ENCODE results near the gene PXMP2. TPM values are rescaled to one million over a fixed set of nuclear protein-coding genes. Genes with fewer than 3 reads are reported as not detected.

The PXMP2 gene
- total RNA-seq, 1 donor from 2014 or later = 18.6 TPM

DNA sequence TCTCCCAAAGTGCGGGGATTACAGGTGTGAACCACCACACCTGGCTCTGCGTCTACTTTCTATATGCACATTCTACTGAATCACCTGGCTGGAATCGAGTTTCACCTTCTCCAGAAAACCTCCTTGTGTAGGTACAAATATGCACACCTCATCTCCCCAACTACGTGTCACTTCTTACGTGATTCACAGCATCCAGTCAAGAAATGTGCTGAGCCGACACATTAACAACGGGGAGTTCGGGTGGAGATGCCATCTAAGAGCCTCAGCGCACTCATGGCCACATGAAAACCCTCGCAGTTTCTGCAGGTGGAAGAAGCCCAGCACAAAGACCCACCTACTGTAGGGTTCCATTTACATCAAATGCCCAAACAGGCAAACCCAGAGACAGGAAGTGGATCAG is 39.5 kb upstream of the PXMP2 start:
- peaks cover 39% of the 10 kb centered on the region for H3K36me3 Mint-ChIP-seq (ENCODE audit: low read depth, unreplicated experiment)
- TF ChIP-seq, protein P1, sequence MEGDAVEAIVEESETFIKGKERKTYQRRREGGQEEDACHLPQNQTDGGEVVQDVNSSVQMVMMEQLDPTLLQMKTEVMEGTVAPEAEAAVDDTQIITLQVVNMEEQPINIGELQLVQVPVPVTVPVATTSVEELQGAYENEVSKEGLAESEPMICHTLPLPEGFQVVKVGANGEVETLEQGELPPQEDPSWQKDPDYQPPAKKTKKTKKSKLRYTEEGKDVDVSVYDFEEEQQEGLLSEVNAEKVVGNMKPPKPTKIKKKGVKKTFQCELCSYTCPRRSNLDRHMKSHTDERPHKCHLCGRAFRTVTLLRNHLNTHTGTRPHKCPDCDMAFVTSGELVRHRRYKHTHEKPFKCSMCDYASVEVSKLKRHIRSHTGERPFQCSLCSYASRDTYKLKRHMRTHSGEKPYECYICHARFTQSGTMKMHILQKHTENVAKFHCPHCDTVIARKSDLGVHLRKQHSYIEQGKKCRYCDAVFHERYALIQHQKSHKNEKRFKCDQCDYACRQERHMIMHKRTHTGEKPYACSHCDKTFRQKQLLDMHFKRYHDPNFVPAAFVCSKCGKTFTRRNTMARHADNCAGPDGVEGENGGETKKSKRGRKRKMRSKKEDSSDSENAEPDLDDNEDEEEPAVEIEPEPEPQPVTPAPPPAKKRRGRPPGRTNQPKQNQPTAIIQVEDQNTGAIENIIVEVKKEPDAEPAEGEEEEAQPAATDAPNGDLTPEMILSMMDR (IDR thresholded peaks at IDR 0.05; ENCODE audit: unreplicated experiment) = no peak
- H3K4me1 Mint-ChIP-seq (ENCODE audit: unreplicated experiment) = peaks cover 2% of the 10 kb centered on the region
- no peak overlapping the region for H3K4me3 Mint-ChIP-seq (ENCODE audit: unreplicated experiment)
- no peaks in the 10 kb centered on the region for H3K9me3 Mint-ChIP-seq (ENCODE audit: unreplicated experiment)
- no peak for DNase-seq (ENCODE audit: low spot score)
- H3K27me3 Mint-ChIP-seq (ENCODE audit: unreplicated experiment) = peaks cover 2% of the 10 kb centered on the region
- no peak overlapping the region for H3K27ac Mint-ChIP-seq (ENCODE audit: unreplicated experiment)

DNA sequence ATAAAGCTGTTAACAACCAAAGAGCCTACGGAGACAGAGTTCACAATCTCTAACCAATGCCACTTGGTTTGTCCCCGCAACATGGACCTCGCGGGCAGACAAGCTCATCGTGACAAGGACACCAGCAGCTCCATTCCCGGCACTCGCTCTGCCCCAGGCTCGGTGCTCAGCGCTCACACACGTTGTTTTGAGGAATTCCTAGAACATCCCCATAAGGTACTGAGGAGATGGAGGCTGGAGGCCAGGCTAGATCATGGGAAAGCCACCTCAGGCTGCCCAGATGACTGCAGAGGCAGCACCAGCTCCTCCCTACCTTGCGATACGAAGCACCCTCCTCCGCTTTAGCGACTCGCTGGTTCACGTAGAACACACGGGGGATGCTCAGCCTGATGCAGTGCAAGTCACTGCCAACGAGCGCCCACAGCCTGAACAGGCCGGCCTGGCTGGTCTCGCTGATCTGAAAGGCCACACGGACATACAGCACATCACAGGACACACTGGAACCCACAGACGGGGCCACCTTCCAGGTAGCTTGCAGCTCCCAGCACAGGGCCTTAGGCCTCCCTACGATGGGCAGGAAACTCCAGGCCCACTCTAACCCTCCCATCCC is 38.7 kb upstream of the PXMP2 start:
- Mint-ChIP-seq H3K27ac (ENCODE audit: unreplicated experiment) (no peak overlapping the region), H3K9me3 (ENCODE audit: unreplicated experiment) (no peaks in the 10 kb centered on the region), H3K4me1 (ENCODE audit: unreplicated experiment) (peaks cover 2% of the 10 kb centered on the region), H3K27me3 (ENCODE audit: unreplicated experiment) (peaks cover 2% of the 10 kb centered on the region), H3K36me3 (ENCODE audit: low read depth, unreplicated experiment) (peaks cover 36% of the 10 kb centered on the region), H3K4me3 (ENCODE audit: unreplicated experiment) (peak overlapping the region; percentile 37)
- DNase-seq (ENCODE audit: low spot score) = no peak
- TF ChIP-seq, protein P1 (IDR thresholded peaks at IDR 0.05; ENCODE audit: unreplicated experiment) = no peak

DNA sequence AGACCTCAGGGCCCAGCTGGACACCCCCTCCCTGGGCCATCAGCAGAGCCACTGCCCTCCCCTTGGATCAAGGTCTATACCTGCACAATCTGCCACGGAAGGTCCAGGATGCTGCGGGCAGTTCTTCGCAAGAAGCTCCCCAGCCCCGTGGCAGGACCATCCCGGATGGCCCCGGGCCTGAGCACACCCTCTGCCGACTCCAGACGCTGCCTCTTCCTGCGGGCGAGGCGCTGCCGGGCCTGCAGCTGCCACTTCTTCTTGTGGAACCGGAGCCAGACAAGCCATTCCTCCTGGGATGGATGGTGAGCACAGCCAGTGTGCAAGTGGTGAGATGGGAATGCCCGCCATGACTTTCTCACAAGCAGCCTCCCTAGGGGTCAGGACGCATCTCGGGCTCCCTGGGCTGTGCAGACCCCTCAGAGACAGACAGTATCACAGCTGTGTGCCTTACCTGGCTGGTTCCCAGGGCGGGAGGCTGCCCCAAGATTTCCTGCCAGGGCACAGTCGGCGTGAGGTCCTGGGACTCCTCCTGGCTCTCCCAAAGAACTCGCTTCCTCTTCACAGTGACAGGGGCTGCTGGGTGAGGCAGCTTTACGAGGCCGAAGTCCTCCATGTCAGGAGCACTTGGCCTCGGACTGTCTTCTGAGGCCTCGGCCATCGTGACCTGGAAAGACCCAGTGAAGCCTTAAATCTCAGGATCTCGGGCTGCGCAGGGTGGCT is 38.0 kb upstream of the PXMP2 start:
- Mint-ChIP-seq H3K4me3 (ENCODE audit: unreplicated experiment) (no peak overlapping the region), H3K9me3 (ENCODE audit: unreplicated experiment) (no peaks in the 10 kb centered on the region), H3K27ac (ENCODE audit: unreplicated experiment) (no peak overlapping the region), H3K27me3 (ENCODE audit: unreplicated experiment) (peaks cover 2% of the 10 kb centered on the region), H3K4me1 (ENCODE audit: unreplicated experiment) (peaks cover 2% of the 10 kb centered on the region), H3K36me3 (ENCODE audit: low read depth, unreplicated experiment) (peaks cover 33% of the 10 kb centered on the region)
- no peak for DNase-seq (ENCODE audit: low spot score)
- TF ChIP-seq, protein P1 (IDR thresholded peaks at IDR 0.05; ENCODE audit: unreplicated experiment) = no peak

DNA sequence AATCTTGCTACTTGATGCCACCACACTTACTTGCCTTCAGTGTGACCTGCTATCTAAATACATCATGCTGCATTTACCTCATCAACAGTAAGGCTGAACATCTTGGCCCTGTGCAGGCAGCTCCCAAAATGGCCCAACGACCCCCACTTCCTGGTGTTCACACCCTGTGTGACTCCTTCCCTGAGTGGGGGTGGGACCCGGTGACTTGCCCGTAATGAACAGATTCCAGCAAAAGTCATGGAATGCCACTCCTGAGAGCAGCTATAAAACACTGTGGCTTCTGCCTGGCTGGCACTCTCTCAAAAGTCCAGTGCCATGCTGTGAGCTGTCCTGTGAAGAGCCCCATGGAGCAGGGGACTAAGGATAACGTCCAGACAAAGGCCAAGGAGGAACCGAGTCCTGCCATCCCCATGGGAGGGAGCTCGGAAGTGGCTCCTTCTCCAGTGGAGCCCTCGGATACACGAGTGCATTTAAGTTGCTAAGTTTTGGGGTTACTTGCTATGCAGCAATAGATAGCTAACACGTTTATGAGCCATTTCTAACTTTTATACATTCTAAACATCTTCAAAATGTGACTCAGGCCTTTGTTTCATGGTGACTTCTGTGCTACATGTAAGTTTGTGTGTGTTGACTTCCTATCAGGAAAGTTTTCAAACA is 35.8 kb upstream of the PXMP2 start:
- Mint-ChIP-seq H3K27ac (ENCODE audit: unreplicated experiment) (peak overlapping the region; percentile 48), H3K9me3 (ENCODE audit: unreplicated experiment) (no peaks in the 10 kb centered on the region), H3K36me3 (ENCODE audit: low read depth, unreplicated experiment) (peaks cover 35% of the 10 kb centered on the region), H3K4me3 (ENCODE audit: unreplicated experiment) (peak overlapping the region; percentile 35), H3K4me1 (ENCODE audit: unreplicated experiment) (peaks cover 2% of the 10 kb centered on the region), H3K27me3 (ENCODE audit: unreplicated experiment) (no peaks in the 10 kb centered on the region)
- TF ChIP-seq, protein P1 (IDR thresholded peaks at IDR 0.05; ENCODE audit: unreplicated experiment) = no peak
- no peak for DNase-seq (ENCODE audit: low spot score)
